Left lung (tissue), 10 donors: Measurements from ENCODE around the gene PDE4B. TPM values are rescaled to one million over a fixed set of nuclear protein-coding genes. Genes with fewer than 3 reads are reported as not detected.

Experiments used
- ATAC-seq: fragments of 200-7000 bp; cut with Tn5 transposase; one replicate; pipeline ENCODE4 v1.9.1; 2020; ENCODE audit warnings: moderate library complexity
- DNase-seq, 4 donors: peaks; one replicate each; pipeline ENCODE4 v3.0.0-alpha.2; 2013 to 2020
- H3K27ac ChIP-seq, 2 donors: fragments of 200-600 bp; sonication (generic) in 1 of 2; one replicate each; pipeline versions ENCODE4 v1.5.0 to v1.8.0; 2020 to 2021
- H3K27me3 ChIP-seq, 2 donors: fragments of 200-600 bp; sonication (generic) in 1 of 2; one replicate each; pipeline versions ENCODE4 v1.5.0 to v1.8.0; 2020 to 2021
- H3K36me3 ChIP-seq, 2 donors: fragments of 200-600 bp; sonication (generic) in 1 of 2; one replicate each; pipeline versions ENCODE4 v1.5.0 to v1.8.0; 2020 to 2021
- H3K4me1 ChIP-seq, 2 donors: fragments of 200-600 bp; one replicate each; pipeline ENCODE4 v1.8.0; 2021
- H3K4me3 ChIP-seq, 2 donors: fragments of 200-600 bp; sonication (generic) in 1 of 2; one replicate each; pipeline versions ENCODE4 v1.5.0 to v1.8.0; 2020 to 2021; ENCODE audit warnings: mild to moderate bottlenecking in 1 of 2
- H3K9me3 ChIP-seq, 2 donors: fragments of 200-600 bp; sonication (generic) in 1 of 2; one replicate each; pipeline versions ENCODE4 v1.5.0 to v1.8.0; 2020 to 2021
- intact Hi-C, 2 donors: fragments of 100-400 bp; cut with DNase I; formaldehyde crosslinking; loops; one replicate each; pipeline versions ENCODE4 v1.11.2 to v1.14.2; 2022
- polyA plus RNA-seq, 6 donors: library from polyadenylated mRNA; unstranded; fragments of 120-200 nt; gene quantifications; one replicate each; pipeline ENCODE4 v1.2.1, GENCODE V29; 2013; ENCODE audit not compliant: insufficient read length in 6 of 6
- total RNA-seq, 2 donors: library from RNA; stranded (reverse); fragmentation: NEBNext Ultra II Directional; extraction: Animal tissue kit (Norgen Biotek cat#: 25700); gene quantifications; one replicate each; pipeline ENCODE4 v1.2.1, GENCODE V29; 2021
- TF ChIP-seq, protein P1 (sequence below), 2 donors: fragments of 200-600 bp; sonication (generic) in 1 of 2; IDR thresholded peaks; one replicate each; pipeline versions ENCODE4 v1.5.0 to v1.8.0; 2021; ENCODE audit warnings: antibody characterized with exemption in 2 of 2
- donor health status: DM: no; HTN: yes; CAD: no.
- donor health status: DM: no; HTN: no; CAD: no.

PDE4B gene
- total and polyA plus RNA-seq, 8 donors = 8.6 to 50.7 (median 19.2) TPM

DNA sequence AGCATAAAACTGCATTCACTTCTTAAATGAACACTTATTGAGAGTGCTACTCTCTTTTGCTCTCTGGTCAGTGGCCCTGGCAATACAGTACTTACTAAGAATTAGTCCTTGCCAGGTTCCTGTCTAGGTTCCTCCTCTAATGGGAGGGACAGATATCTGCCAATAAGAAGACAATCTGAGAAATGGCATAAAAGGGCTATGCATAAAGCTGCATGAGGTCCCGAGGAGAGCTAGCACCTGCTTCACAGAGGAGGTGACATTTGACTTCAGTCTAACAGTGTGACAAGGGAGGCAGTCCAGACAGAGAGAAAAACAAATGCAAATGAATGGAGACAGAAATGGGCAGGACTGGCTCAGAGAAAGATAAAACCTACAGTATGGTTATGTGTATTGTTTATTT, 384.1 kb downstream of the PDE4B start:
- Histone ChIP-seq H3K4me3 (no peak overlapping the region), H3K9me3 (no peaks in the 10 kb centered on the region), H3K36me3 (no peaks in the 10 kb centered on the region), H3K4me1 (no peaks in the 10 kb centered on the region), H3K27ac (no peak overlapping the region), H3K27me3 (no peaks in the 10 kb centered on the region)
- DNase-seq (no peak), ATAC-seq (no peak)
- intact Hi-C loops = no loop called here
- TF ChIP-seq, protein P1, sequence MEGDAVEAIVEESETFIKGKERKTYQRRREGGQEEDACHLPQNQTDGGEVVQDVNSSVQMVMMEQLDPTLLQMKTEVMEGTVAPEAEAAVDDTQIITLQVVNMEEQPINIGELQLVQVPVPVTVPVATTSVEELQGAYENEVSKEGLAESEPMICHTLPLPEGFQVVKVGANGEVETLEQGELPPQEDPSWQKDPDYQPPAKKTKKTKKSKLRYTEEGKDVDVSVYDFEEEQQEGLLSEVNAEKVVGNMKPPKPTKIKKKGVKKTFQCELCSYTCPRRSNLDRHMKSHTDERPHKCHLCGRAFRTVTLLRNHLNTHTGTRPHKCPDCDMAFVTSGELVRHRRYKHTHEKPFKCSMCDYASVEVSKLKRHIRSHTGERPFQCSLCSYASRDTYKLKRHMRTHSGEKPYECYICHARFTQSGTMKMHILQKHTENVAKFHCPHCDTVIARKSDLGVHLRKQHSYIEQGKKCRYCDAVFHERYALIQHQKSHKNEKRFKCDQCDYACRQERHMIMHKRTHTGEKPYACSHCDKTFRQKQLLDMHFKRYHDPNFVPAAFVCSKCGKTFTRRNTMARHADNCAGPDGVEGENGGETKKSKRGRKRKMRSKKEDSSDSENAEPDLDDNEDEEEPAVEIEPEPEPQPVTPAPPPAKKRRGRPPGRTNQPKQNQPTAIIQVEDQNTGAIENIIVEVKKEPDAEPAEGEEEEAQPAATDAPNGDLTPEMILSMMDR (IDR thresholded peaks at IDR 0.05) = no peak

DNA sequence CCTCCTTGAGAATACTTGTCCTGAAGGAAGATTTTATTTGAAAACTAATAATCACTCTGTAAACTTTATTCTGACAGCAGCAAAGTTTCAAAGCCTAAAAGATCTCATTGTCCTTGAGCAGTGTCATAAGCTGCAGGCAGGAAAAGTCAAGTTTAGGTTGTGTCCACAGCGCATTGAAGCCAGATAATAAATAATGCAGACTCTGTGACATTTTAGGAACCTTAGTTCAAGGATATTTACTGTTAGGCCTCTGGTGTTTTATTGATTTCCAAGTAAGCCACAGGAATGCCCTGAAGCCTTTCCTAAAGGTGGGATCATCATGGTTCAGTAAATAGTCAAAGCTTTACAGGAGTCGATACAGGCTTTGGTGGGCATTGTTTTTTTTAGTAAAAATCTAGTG, 384.8 kb downstream of the PDE4B start:
- no peak overlapping the region for H3K27ac ChIP-seq
- H3K27me3 ChIP-seq = no peaks in the 10 kb centered on the region
- DNase-seq (no peak), ATAC-seq (no peak)
- intact Hi-C loops = no loop called here
- H3K36me3 ChIP-seq = no peaks in the 10 kb centered on the region
- no peaks in the 10 kb centered on the region for H3K9me3 ChIP-seq
- no peak overlapping the region for H3K4me3 ChIP-seq
- TF ChIP-seq, protein P1 (IDR thresholded peaks at IDR 0.05) = no peak
- H3K4me1 ChIP-seq = no peaks in the 10 kb centered on the region

DNA sequence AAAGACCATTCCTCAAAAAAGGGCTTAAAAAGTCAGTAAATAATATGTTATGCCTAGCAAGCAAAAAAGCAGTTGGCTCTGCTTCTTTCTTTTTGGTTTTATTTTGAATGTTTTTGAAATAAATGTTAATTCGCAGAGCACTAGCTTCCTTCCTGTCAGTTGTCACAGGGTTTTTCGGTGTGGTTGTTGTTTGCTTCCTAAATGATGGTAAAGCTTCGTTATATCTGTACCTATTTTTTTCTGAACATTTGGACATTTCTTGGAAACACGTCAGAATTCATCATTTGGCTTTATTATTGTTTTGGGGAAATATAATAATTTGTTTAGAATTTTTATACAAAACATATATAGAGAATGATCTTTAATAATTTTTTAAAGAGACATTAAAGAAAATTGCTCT, 389.3 kb downstream of the PDE4B start:
- no peak for ATAC-seq
- intact Hi-C loops = no loop called here

DNA sequence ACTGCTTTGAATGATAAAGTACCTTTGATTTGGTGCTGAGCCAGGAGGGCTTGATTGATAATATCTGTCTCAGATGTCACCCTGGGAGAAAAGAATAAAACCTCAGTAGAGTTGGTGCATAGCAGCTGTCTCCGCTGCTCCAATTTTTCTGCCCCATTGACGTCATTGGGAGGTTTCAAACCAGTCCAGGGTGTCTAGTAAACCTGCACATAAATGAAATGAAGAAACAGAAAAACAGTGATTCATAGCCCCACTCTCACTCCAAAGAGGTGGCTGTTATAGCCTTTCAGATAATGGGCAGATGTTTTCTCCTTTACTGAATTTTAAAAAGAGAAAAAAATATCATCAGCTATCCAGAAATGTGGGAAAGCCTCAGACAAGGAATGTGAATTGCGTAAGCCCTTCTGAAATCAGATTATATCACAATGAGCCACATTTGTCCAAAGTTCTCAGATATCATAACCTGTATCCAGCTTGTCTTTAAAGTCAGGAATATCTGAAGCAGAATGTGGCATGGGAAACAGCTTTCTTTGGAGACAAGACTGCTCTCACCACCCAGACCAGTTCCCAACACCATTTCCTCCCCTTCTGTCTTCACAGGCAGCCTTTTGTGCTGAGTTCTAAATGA, 390.0 kb downstream of the PDE4B start:
- no peak for DNase-seq
- intact Hi-C loops = no loop called here
- H3K9me3 ChIP-seq = no peaks in the 10 kb centered on the region
- ATAC-seq = peak; percentile 45
- H3K36me3 ChIP-seq = no peaks in the 10 kb centered on the region
- H3K27me3 ChIP-seq = no peaks in the 10 kb centered on the region
- no peak overlapping the region for H3K27ac ChIP-seq
- H3K4me1 ChIP-seq = no peaks in the 10 kb centered on the region
- H3K4me3 ChIP-seq = no peak overlapping the region
- TF ChIP-seq, protein P1 (IDR thresholded peaks at IDR 0.05) = no peak

More for the DNA sequence above, 389.3 kb downstream of the PDE4B start:
- Histone ChIP-seq H3K27ac (no peak overlapping the region), H3K36me3 (no peaks in the 10 kb centered on the region), H3K27me3 (no peaks in the 10 kb centered on the region), H3K4me1 (no peaks in the 10 kb centered on the region), H3K9me3 (no peaks in the 10 kb centered on the region), H3K4me3 (no peak overlapping the region)
- DNase-seq = no peak
- TF ChIP-seq, protein P1 (IDR thresholded peaks at IDR 0.05) = no peak

DNA sequence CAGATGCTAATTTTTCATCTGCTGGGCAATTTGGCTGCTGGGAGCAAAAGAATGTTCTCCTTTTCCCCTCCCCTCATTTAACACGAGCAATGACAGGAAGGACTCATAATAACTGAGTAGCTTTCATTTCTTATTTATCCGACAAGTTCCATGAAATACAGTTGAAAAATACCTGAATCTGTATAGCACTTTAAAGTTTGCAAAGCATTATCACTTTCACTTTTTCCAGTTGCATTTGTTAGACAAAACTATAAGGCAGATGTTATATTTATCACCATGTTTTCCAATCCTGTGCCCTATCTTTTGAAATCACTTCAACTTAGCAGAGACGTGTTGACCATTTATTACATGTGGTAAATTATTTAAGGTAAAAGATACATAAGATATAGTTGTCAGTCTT, 390.7 kb downstream of the PDE4B start:
- H3K4me1 ChIP-seq = no peaks in the 10 kb centered on the region
- intact Hi-C loops = no loop called here
- no peak overlapping the region for H3K27ac ChIP-seq
- no peak overlapping the region for H3K4me3 ChIP-seq
- ATAC-seq = no peak
- no peak for DNase-seq
- no peaks in the 10 kb centered on the region for H3K27me3 ChIP-seq
- TF ChIP-seq, protein P1 (IDR thresholded peaks at IDR 0.05) = no peak
- H3K9me3 ChIP-seq = no peaks in the 10 kb centered on the region
- H3K36me3 ChIP-seq = no peaks in the 10 kb centered on the region
